HUES64 (cell line): ENCODE results near the gene HDGFL3.
"Not testable (repeated sequence)": the region's sequence is repeated elsewhere in the genome, so short reads cannot be mapped to it uniquely, and the experiment has no call there.

ENCODE experiments used
- H3K27ac ChIP-seq: 2 replicates; pipeline ENCODE4 v1.7.0; 2013; ENCODE audit warnings: low read depth, low read length, inconsistent platforms
- H3K27me3 ChIP-seq: 2 replicates; pipeline ENCODE4 v1.6.1; 2013; ENCODE audit warnings: mild to moderate bottlenecking, low read length; ENCODE audit not compliant: insufficient read depth
- H3K36me3 ChIP-seq: 2 replicates; pipeline ENCODE4 v1.6.1; 2013; ENCODE audit warnings: mild to moderate bottlenecking, low read length; ENCODE audit not compliant: insufficient read depth
- H3K4me1 ChIP-seq: 2 replicates; pipeline ENCODE4 v1.6.1; 2013; ENCODE audit warnings: mild to moderate bottlenecking, low read length, moderate library complexity; ENCODE audit not compliant: insufficient read depth
- H3K4me3 ChIP-seq: 2 replicates; pipeline ENCODE4 v1.5.1; 2013; ENCODE audit warnings: mild to moderate bottlenecking, low read length, moderate library complexity
- H3K9ac ChIP-seq: 2 replicates; pipeline ENCODE4 v1.6.1; 2013; ENCODE audit warnings: mild to moderate bottlenecking, low read depth, low read length
- H3K9me3 ChIP-seq: 2 replicates; pipeline ENCODE4 v1.6.1; 2013; ENCODE audit warnings: low read depth, low read length; ENCODE audit not compliant: insufficient read depth
- WGBS: fragments of 150-250, 120-280 bp; methylation state at CpG from one replicate; pipeline ENCODE4 v1.1.7; 2013; ENCODE audit warnings: missing lambda C conversion rate; 5-methylcytosine and 5-hydroxymethylcytosine counted together

The HDGFL3 gene

DNA sequence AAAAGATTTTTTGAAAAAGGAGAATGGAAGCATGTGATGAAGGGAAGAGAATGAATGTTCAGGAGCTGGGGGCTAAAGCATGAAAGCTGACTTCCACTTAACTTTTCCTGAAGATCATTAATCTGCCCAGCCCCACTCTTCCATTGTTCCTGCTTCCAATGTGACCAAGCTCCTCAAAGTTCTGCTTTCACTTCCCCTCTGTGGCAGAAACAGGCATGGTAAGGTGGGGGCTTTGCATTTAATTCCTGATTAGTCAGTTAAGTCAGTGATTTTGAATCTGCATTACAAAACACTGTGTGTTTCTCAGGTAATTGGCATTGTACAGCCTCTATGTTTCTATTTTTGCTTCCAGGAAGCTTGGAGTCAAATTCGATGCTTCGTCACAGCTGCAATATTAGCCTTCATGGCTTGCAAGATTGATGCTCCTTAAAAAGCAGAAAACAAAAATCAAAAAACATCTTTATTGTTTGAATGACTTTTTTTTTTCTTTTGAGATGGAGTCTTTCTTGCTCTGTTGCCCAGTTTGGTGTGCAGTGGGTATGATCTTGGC, 107.5 kb downstream of the HDGFL3 start:
- no peak overlapping the region for H3K4me3 ChIP-seq
- no peak overlapping the region for H3K27ac ChIP-seq
- peaks cover 4% of the 10 kb centered on the region; the same call in 1 of the 2 replicates for H3K4me1 ChIP-seq
- H3K9me3 ChIP-seq, result no peaks in the 10 kb centered on the region
- no peaks in the 10 kb centered on the region for H3K27me3 ChIP-seq
- 93% methylated on average over 2 of the region's 2 CpGs for WGBS
- no peaks in the 10 kb centered on the region for H3K36me3 ChIP-seq
- H3K9ac ChIP-seq, result no peak overlapping the region

DNA sequence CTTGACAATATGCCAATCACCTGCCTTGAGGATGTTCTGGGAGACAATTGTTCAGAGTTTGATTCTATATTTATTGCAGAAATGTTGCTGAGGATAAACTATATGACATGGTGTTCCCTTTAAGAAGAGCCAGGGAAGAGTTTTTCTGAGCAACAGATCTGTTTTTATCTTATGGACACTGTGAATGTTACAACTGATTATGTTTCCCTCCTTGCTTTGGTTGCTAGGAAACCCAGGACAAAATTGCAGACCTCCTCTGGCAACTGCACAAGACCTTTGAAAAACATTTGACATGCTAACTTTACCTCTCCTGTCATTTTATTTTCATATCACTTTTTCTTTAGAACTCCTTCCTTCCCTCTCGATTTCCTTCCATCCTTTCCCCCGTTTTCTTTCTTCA, 108.3 kb downstream of the HDGFL3 start:
- Histone ChIP-seq H3K4me3 (no peak overlapping the region), H3K4me1 (peaks cover 4% of the 10 kb centered on the region; the same call in 1 of the 2 replicates), H3K27ac (no peak overlapping the region), H3K27me3 (no peaks in the 10 kb centered on the region), H3K9me3 (no peaks in the 10 kb centered on the region), H3K9ac (no peak overlapping the region), H3K36me3 (no peaks in the 10 kb centered on the region)
- WGBS, result 90% methylated on average over 2 of the region's 2 CpGs

DNA sequence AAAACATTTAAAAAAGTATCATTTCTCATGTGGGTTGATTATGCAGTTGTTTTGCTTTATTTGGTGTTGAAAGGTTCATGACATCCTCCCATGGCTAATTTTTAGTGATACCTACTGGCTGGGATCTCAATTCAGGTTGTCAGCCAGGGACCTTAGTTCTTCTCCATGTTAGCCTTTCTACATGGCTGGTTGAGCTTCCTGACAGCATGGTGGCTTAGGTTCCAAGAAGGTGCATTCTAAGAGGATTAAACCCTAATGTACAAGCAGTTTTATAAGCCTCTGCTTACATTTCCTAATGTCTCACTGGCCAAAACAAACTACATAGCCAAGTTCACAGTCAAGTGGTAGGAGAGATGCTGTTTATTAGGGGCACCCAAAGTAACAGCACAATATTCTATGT, 109.5 kb downstream of the HDGFL3 start:
- Histone ChIP-seq H3K9me3 (no peaks in the 10 kb centered on the region), H3K4me3 (no peak overlapping the region), H3K27me3 (no peaks in the 10 kb centered on the region), H3K36me3 (no peaks in the 10 kb centered on the region), H3K9ac (no peak overlapping the region), H3K4me1 (peaks cover 4% of the 10 kb centered on the region; the same call in 1 of the 2 replicates), H3K27ac (no peak overlapping the region)

DNA sequence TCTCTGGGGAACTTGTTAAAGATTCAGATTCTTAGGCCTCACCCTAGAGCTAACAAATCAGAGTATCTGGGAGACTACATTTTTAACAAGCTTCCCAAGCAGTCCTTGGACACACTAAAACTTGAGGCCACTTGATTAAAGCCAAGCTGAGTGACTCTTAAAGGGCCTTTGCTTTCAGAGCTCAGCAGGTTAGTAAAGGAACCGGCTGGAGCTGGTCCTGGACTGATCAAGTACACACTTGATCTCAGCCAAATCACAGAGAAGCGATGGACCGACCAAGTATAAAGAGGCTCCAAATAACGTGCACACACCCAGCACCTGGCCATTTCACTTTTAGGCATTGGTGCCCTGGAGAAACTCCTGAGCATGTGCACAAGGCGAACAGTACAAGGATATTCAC, 113.0 kb downstream of the HDGFL3 start:
- no peak overlapping the region for H3K27ac ChIP-seq
- H3K36me3 ChIP-seq, result no peaks in the 10 kb centered on the region
- no peak overlapping the region for H3K4me3 ChIP-seq
- H3K9ac ChIP-seq, result no peak overlapping the region
- no peaks in the 10 kb centered on the region; the same call in 1 of the 2 replicates for H3K4me1 ChIP-seq
- H3K9me3 ChIP-seq, result no peaks in the 10 kb centered on the region
- no peaks in the 10 kb centered on the region for H3K27me3 ChIP-seq
- 92% methylated on average over 5 of the region's 5 CpGs for WGBS

DNA sequence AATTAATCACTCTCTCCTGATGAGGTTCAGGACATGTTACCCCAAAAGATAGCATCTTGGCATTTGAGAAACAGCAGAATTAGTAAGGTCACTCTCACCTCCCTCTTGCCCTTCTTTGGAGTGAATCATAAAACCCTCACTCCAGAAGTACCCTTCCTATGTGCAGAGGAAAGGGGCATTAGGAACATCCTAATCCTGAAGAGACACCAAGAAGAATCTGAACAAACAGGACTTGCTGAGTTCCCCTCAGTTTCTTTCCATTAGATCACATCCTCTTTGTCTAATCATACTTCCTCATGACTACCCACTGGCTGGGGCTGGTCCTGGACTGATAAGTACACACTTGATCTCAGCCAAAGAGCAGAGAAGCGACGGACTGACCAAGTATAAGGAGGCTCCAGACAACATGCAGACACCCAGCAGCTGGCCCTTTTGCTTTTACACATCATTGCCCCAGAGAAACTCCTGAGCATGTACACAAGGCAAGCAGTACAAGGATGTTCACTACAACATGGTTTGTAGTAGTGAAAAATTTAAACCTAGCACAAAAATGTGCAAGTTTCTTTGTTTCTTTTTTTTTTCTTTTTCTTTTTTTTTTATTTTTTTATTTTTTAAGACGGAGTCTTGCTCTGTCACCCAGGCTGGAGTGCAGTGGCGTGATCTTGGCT, 115.2 kb downstream of the HDGFL3 start:
- no peaks in the 10 kb centered on the region; the same call in 1 of the 2 replicates for H3K4me1 ChIP-seq
- H3K9me3 ChIP-seq, result no peaks in the 10 kb centered on the region
- WGBS, result 94% methylated on average over 4 of the region's 4 CpGs
- H3K4me3 ChIP-seq, result no peak overlapping the region
- no peaks in the 10 kb centered on the region for H3K36me3 ChIP-seq
- no peak overlapping the region for H3K27ac ChIP-seq
- no peak overlapping the region for H3K9ac ChIP-seq
- H3K27me3 ChIP-seq, result no peaks in the 10 kb centered on the region

DNA sequence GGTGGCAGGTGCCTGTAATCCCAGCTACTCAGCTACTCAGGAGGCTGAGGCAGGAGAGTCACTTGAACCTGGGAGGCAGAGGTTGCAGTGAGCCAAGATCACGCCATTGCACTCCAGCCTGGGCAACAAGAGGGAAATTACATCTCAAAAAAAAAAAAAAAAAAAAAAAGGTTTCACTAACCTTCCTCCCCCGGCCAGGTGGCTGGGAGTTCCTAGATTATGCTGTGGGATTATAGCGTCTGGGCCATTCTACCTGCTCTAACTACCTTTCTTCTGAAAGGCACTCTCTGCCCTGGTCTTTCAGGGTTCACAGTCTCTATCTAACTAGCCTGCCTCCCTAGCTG, 115.7 kb downstream of the HDGFL3 start:
- not testable (repeated sequence) for H3K36me3 ChIP-seq, H3K27me3 ChIP-seq, H3K9me3 ChIP-seq, H3K4me1 ChIP-seq, H3K9ac ChIP-seq, H3K27ac ChIP-seq, H3K4me3 ChIP-seq
- 88% methylated on average over 2 of the region's 3 CpGs for WGBS

DNA sequence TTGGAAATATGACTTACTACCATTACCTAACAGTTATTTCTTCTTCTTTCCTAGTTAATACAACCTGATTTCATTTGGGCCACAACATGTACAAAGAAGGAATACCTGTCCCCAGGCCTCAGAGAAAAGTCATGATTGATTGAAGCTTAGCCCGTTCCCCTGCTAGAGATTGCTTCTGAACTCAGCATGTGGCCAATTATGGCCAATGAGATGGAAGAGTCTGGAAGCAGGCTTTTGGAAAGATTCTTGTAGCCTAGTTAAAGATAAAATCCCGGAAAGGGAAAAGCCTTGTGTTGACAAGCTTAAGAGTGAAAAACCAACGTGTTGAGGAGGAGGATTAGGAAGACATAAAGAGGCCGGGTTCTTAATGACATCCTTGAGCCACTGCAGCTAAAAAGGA, 117.2 kb downstream of the HDGFL3 start:
- Histone ChIP-seq H3K4me1 (no peaks in the 10 kb centered on the region; the same call in 1 of the 2 replicates), H3K9ac (no peak overlapping the region), H3K36me3 (no peaks in the 10 kb centered on the region), H3K4me3 (no peak overlapping the region), H3K27ac (no peak overlapping the region), H3K27me3 (no peaks in the 10 kb centered on the region), H3K9me3 (no peaks in the 10 kb centered on the region)
- 66% methylated on average over 4 of the region's 4 CpGs for WGBS

DNA sequence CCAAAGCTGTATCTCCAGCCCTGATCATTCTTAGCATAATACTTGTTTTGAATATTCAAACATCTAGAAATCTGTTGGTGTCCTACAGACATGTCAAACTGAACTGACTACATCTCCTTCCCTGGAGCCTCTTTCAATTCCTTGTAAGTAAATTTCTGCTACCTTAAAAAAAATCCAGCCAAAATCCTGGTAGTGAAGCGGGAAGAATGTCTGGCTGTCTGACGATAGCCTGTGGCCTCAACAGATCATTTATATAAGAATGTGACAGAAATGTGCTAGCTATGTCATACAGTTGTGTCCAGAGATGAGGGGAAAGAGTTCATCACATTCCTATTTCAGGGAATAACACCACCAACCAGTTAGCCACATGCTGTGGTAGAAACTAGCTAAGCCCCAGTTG, 118.7 kb downstream of the HDGFL3 start:
- Histone ChIP-seq H3K36me3 (no peaks in the 10 kb centered on the region), H3K4me3 (no peak overlapping the region), H3K27ac (no peak overlapping the region), H3K9ac (no peak overlapping the region), H3K9me3 (no peaks in the 10 kb centered on the region), H3K4me1 (no peaks in the 10 kb centered on the region), H3K27me3 (no peaks in the 10 kb centered on the region)
- 100% methylated on average over 2 of the region's 2 CpGs for WGBS

DNA sequence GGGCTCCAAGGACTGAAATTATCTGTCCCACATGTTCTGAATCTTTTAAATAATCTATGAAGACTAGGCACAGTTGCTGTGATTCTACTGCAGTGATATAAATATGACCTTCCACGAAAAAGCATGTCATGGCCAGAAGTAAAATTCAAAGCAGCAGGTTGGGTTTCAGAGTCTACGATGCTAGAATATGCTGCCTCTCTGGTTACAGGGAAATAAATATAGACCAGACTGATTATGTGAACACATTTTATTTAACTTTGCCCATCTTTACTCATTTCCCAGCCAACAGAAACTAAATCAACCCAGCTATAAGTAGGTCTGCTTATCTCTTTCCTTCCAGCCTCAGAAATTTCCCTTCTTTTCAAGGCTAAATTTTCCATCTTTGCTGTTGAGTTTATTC, 120.0 kb downstream of the HDGFL3 start:
- no peaks in the 10 kb centered on the region for H3K36me3 ChIP-seq
- H3K27me3 ChIP-seq, result no peaks in the 10 kb centered on the region
- no peaks in the 10 kb centered on the region for H3K9me3 ChIP-seq
- no peak overlapping the region for H3K4me3 ChIP-seq
- H3K27ac ChIP-seq, result no peak overlapping the region
- 99% methylated on average over 2 of the region's 2 CpGs for WGBS
- H3K4me1 ChIP-seq, result no peaks in the 10 kb centered on the region
- H3K9ac ChIP-seq, result no peak overlapping the region

DNA sequence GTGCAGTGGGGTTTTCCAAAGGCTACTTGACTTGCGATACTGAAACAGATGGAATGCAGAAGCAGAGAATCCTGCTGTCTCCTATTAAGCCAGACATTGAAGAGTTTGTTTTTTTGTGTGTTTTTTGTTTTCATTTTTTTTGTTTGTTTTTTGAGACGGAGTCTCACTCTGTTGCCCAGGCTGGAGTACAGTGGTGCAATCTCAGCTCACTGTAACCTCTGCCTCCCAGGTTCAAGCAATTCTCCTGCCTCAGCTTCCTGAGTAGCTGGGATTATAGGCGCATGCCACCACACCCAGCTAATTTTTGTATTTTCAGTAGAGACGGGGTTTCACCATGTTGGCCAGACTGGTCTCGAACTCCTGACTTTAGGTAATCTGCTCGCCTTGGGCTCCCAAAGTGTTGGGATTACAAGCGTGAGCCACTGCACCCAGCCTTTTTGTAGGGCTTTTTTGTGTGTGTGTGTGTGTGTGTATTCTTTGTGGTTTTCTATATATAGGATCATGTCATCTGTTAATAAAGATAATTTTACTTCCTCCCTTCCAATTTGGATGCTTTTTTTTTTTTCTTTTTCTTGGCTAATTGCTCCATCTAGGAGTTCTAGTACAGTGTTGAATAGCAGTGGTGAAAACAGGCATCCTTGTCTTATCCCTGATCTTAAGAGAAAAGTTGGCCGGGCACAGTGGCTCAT, 121.6 kb downstream of the HDGFL3 start:
- not testable (repeated sequence) for H3K9me3 ChIP-seq, H3K27me3 ChIP-seq, H3K4me3 ChIP-seq, H3K36me3 ChIP-seq, H3K4me1 ChIP-seq, H3K9ac ChIP-seq, H3K27ac ChIP-seq
- 93% methylated on average over 8 of the region's 8 CpGs for WGBS

DNA sequence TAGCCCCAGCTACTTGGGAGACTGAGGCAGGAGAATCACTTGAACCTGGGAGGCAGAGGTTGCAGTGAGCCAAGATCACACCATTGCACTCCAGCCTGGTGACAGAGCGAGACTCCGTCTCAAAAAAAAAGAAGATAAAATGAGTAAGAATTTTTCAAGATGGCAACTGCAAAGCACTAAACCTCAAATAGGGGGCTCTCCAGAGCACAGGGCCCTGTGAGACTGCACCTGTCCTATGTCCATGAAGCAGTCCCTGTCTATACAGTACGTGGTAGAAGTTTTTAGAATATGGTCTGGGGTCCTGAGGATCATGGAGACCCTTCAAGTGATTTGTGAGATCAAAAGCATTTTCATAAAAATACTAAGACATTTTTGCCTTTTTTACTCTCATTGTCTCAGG, 122.2 kb downstream of the HDGFL3 start:
- not testable (repeated sequence) for H3K9ac ChIP-seq, H3K27me3 ChIP-seq, H3K4me3 ChIP-seq, H3K36me3 ChIP-seq, H3K9me3 ChIP-seq, H3K4me1 ChIP-seq, H3K27ac ChIP-seq
- 96% methylated on average over 3 of the region's 3 CpGs for WGBS
